Measurements from ENCODE around the gene NELFCD.
"Not testable (repeated sequence)": the region's sequence is repeated elsewhere in the genome, so short reads cannot be mapped to it uniquely, and the experiment has no call there.

Gene NELFCD

GRCh38 chr20:59039233-59039632 is 58.2 kb downstream of the NELFCD start:
- no peak for TF ChIP-seq CTCF (conservative IDR thresholded peaks at IDR 0.05; ENCODE audit: low read length)
- peak; percentile 40 for DNase-seq (ENCODE audit: low read depth)
- H3K4me3 ChIP-seq (ENCODE audit: low read length) = no peak overlapping the region

- DNase-seq (ENCODE audit: low read depth) = no peak
- no peak overlapping the region for H3K4me3 ChIP-seq (ENCODE audit: low read length)
- TF ChIP-seq CTCF (conservative IDR thresholded peaks at IDR 0.05; ENCODE audit: low read length) = no peak
These were observed 59.6 kb downstream of the NELFCD start for GRCh38 chr20:59040667-59041066.

- peak overlapping the region; percentile 75 for H3K4me3 ChIP-seq (ENCODE audit: low read length)
- not testable (repeated sequence) for DNase-seq (ENCODE audit: low read depth)
These were observed 60.4 kb downstream of the NELFCD start for GRCh38 chr20:59041487-59041886.

GRCh38 chr20:59042151-59042795 is 61.2 kb downstream of the NELFCD start, which contains the start of gene PRELID3B:
TSS of gene PRELID3B (minus strand) at chr20:59042786. CDS start at chr20:59042730, 56 bp downstream.
- no peak for TF ChIP-seq CTCF (conservative IDR thresholded peaks at IDR 0.05; ENCODE audit: low read length)
- H3K4me3 ChIP-seq (ENCODE audit: low read length) = peak within 1 kb of the TSS; percentile 75
- DNase-seq (ENCODE audit: low read depth) = peak; percentile 34

- DNase-seq (ENCODE audit: low read depth) = peak; percentile 89
- TF ChIP-seq CTCF (conservative IDR thresholded peaks at IDR 0.05; ENCODE audit: low read length) = no peak
- peak overlapping the region; percentile 75 for H3K4me3 ChIP-seq (ENCODE audit: low read length)
These were observed 62.0 kb downstream of the NELFCD start for GRCh38 chr20:59042796-59043631.

GRCh38 chr20:59043698-59044097 is 62.6 kb downstream of the NELFCD start:
- TF ChIP-seq CTCF (conservative IDR thresholded peaks at IDR 0.05; ENCODE audit: low read length) = no peak
- peak; percentile 47 for DNase-seq (ENCODE audit: low read depth)
- H3K4me3 ChIP-seq (ENCODE audit: low read length) = no peak overlapping the region

- no peak for DNase-seq (ENCODE audit: low read depth)
- TF ChIP-seq CTCF (conservative IDR thresholded peaks at IDR 0.05; ENCODE audit: low read length) = no peak
These were observed 63.2 kb downstream of the NELFCD start for GRCh38 chr20:59044295-59044694.

More at GRCh38 chr20:59044295-59044694, 63.2 kb downstream of the NELFCD start:
- H3K4me3 ChIP-seq (ENCODE audit: low read length) = no peak overlapping the region
